Prostate gland (tissue), 2 donors: ENCODE results near the gene OSBPL7.

Experiments used
- POLR2A ChIP-seq: fragments of 450-650 bp; IDR thresholded peaks from one replicate; pipeline ENCODE4 v1.6.1; 2016; ENCODE audit warnings: antibody characterized with exemption, mild to moderate bottlenecking
- POLR2AphosphoS5 ChIP-seq: sonication (generic); formaldehyde crosslinking; IDR thresholded peaks from one replicate; pipeline ENCODE4 v1.6.1; 2017; ENCODE audit warnings: antibody characterized with exemption
- TF ChIP-seq, protein P1 (sequence below), 4 experiments: fragments of 200-600 bp in 2 of 4; fragments of 450-650 bp in 2 of 4; sonication (generic) in 2 of 4; IDR thresholded peaks; 1 replicate in 3 of 4; 2 replicates in 1 of 4; pipeline ENCODE4 v1.5.1; 2016 to 2019; ENCODE audit warnings: antibody characterized with exemption in 4 of 4, mild to moderate bottlenecking in 2 of 4, moderate library complexity in 2 of 4

- TF ChIP-seq, protein P1, sequence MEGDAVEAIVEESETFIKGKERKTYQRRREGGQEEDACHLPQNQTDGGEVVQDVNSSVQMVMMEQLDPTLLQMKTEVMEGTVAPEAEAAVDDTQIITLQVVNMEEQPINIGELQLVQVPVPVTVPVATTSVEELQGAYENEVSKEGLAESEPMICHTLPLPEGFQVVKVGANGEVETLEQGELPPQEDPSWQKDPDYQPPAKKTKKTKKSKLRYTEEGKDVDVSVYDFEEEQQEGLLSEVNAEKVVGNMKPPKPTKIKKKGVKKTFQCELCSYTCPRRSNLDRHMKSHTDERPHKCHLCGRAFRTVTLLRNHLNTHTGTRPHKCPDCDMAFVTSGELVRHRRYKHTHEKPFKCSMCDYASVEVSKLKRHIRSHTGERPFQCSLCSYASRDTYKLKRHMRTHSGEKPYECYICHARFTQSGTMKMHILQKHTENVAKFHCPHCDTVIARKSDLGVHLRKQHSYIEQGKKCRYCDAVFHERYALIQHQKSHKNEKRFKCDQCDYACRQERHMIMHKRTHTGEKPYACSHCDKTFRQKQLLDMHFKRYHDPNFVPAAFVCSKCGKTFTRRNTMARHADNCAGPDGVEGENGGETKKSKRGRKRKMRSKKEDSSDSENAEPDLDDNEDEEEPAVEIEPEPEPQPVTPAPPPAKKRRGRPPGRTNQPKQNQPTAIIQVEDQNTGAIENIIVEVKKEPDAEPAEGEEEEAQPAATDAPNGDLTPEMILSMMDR (IDR thresholded peaks at IDR 0.05): no peak
- TF ChIP-seq POLR2A: no peak
- TF ChIP-seq POLR2AphosphoS5: no peak
Measured at GRCh38 chr17:47837401-47838039, 15.9 kb upstream of the OSBPL7 start.
